A549 (cell line): Measurements from ENCODE around the gene TMEM255B. TPM values are rescaled to one million over a fixed set of nuclear protein-coding genes. Genes with fewer than 3 reads are reported as not detected.
"Not testable (repeated sequence)": the region's sequence is repeated elsewhere in the genome, so short reads cannot be mapped to it uniquely, and the experiment has no call there.

Experiments used
- ATAC-seq, 2 experiments: fragments of 200-7000 bp in 1 of 2; fragments of >200 bp in 1 of 2; cut with Nextera tagmentation in 1 of 2; cut with Tn5 transposase in 1 of 2; 3 replicates each; pipeline versions ENCODE4 v1.8.0 to v1.9.1; 2018 to 2020; ENCODE audit warnings: mild to moderate bottlenecking in 1 of 2, moderate library complexity in 1 of 2
- CTCF ChIA-PET: fragments of 300-600 bp; sonication (Branson Sonifier 250); formaldehyde crosslinking; extraction: SDS; loops from one replicate; lab custom pipeline; 2021; ENCODE audit warnings: antibody characterized with exemption, inconsistent platforms; lab: Yijun Ruan, JAX
- POLR2A ChIA-PET: fragments of 350-600 bp; formaldehyde crosslinking; extraction: SDS; loops from one replicate; lab custom pipeline; 2021; ENCODE audit warnings: antibody characterized with exemption, inconsistent platforms; lab: Yijun Ruan, JAX
- DNase-seq, 2 experiments: peaks; one replicate each; pipeline versions ENCODE4 v3.0.0 to v3.0.0-alpha.2; 2011 to 2016; ENCODE audit warnings: low read depth in 1 of 2, low spot score in 1 of 2
- FAIRE-seq: peaks from 2 replicates; lab custom pipeline; 2011; peaks lifted over from hg19 to GRCh38; lab: Jason Lieb, UNC
- H3K27ac ChIP-seq, 2 experiments: fragments of >200 bp; sonication (Bioruptor Twin); formaldehyde crosslinking; 3 replicates each; pipeline ENCODE4 v1.5.1; 2016 to 2017
- H3K4me1 ChIP-seq: fragments of >200 bp; sonication (Bioruptor Twin); formaldehyde crosslinking; 3 replicates; pipeline ENCODE4 v1.6.1; 2016
- H3K4me2 ChIP-seq: fragments of >200 bp; sonication (Bioruptor Twin); formaldehyde crosslinking; 3 replicates; pipeline ENCODE4 v1.6.1; 2016
- H3K4me3 ChIP-seq: fragments of >200 bp; sonication (Bioruptor Twin); formaldehyde crosslinking; 3 replicates; pipeline ENCODE4 v1.5.1; 2016
- H3K9me3 ChIP-seq: fragments of >200 bp; sonication (Bioruptor Twin); formaldehyde crosslinking; 3 replicates; pipeline ENCODE4 v1.6.1; 2016
- CBX2 ChIP-seq: fragments of 200-600 bp; sonication (generic); IDR thresholded peaks from 2 replicates; pipeline ENCODE4 v1.6.1; 2016; ENCODE audit warnings: low read depth, mild to moderate bottlenecking, borderline replicate concordance
- CTCF ChIP-seq: fragments of >200 bp; sonication (Bioruptor Twin); formaldehyde crosslinking; IDR thresholded peaks from 3 replicates; pipeline ENCODE4 v1.5.1; 2016
- E2F6 ChIP-seq: IDR thresholded peaks from 2 replicates; pipeline ENCODE4 v1.6.1; 2012; ENCODE audit warnings: low read depth, borderline replicate concordance
- ESRRA ChIP-seq: fragments of 150-350 bp; IDR thresholded peaks from 2 replicates; pipeline ENCODE4 v1.6.1; 2014; ENCODE audit warnings: mild to moderate bottlenecking, low read length, borderline replicate concordance
- FOSL2 ChIP-seq, 2 experiments: fragments of 450-650 bp in 1 of 2; fragments of >200 bp in 1 of 2; sonication (Bioruptor Twin) in 1 of 2; formaldehyde crosslinking; IDR thresholded peaks; 2 replicates each; pipeline versions ENCODE4 v1.5.0 to v1.6.1; 2016 to 2020; ENCODE audit warnings: mild to moderate bottlenecking in 1 of 2, moderate library complexity in 1 of 2
- GATA3 ChIP-seq: IDR thresholded peaks from 2 replicates; pipeline ENCODE4 v1.6.1; 2012; ENCODE audit warnings: borderline replicate concordance
- HEYL ChIP-seq: fragments of 250-450 bp; sonication (Bioruptor Pico); IDR thresholded peaks from 2 replicates; pipeline ENCODE4 v1.8.0; 2021; ENCODE audit warnings: mild to moderate bottlenecking, moderate library complexity
- HOXB13 ChIP-seq: fragments of 250-450 bp; sonication (Bioruptor Pico); IDR thresholded peaks from 2 replicates; pipeline ENCODE4 v1.5.0; 2020; ENCODE audit warnings: low read depth, mild to moderate bottlenecking, moderate library complexity
- JUN ChIP-seq, 2 experiments: fragments of >200 bp; sonication (Bioruptor Twin); formaldehyde crosslinking; IDR thresholded peaks; 2 replicates in 1 of 2; 3 replicates in 1 of 2; pipeline ENCODE4 v1.6.1; 2016 to 2017
- KDM1A ChIP-seq: fragments of 200-600 bp; sonication (generic); IDR thresholded peaks from 2 replicates; pipeline ENCODE4 v1.6.1; 2016; ENCODE audit warnings: low read depth, mild to moderate bottlenecking
- MAZ ChIP-seq: fragments of 150-350 bp; IDR thresholded peaks from 2 replicates; pipeline ENCODE4 v1.6.1; 2014; ENCODE audit warnings: antibody characterized with exemption, low read depth, low read length, borderline replicate concordance
- NR3C1 ChIP-seq: fragments of >200 bp; sonication (Bioruptor Twin); formaldehyde crosslinking; IDR thresholded peaks from 3 replicates; pipeline ENCODE4 v1.6.1; 2017
- PHF8 ChIP-seq: fragments of 200-600 bp; sonication (generic); IDR thresholded peaks from 2 replicates; pipeline ENCODE4 v1.6.1; 2016; ENCODE audit warnings: low read depth, mild to moderate bottlenecking, antibody characterized with exemption, moderate library complexity, borderline replicate concordance
- POLR2AphosphoS2 ChIP-seq: conservative IDR thresholded peaks from 2 replicates; pipeline ENCODE4 v1.6.1; 2012; ENCODE audit warnings: low read length, improper control_type of control experiment, inconsistent platforms
- RARB ChIP-seq: fragments of 250-450 bp; sonication (Bioruptor Pico); IDR thresholded peaks from 2 replicates; pipeline ENCODE4 v1.8.0; 2021; ENCODE audit warnings: mild to moderate bottlenecking, moderate library complexity
- RCOR1 ChIP-seq: fragments of 150-350 bp; IDR thresholded peaks from 2 replicates; pipeline ENCODE4 v1.6.1; 2014; ENCODE audit warnings: antibody characterized with exemption, low read length, low read depth
- RFX5 ChIP-seq: fragments of 450-650 bp; IDR thresholded peaks from 2 replicates; pipeline ENCODE4 v1.7.1; 2014; ENCODE audit warnings: antibody characterized with exemption, mild to moderate bottlenecking, moderate library complexity
- RNF2 ChIP-seq: fragments of 200-600 bp; sonication (generic); IDR thresholded peaks from 2 replicates; pipeline ENCODE4 v1.6.1; 2016; ENCODE audit warnings: low read depth, mild to moderate bottlenecking, antibody characterized with exemption, moderate library complexity, borderline replicate concordance
- TFCP2L1 ChIP-seq: fragments of 250-450 bp; sonication (Bioruptor Pico); IDR thresholded peaks from 2 replicates; pipeline ENCODE4 v1.5.0; 2021; ENCODE audit warnings: mild to moderate bottlenecking
- TP53 ChIP-seq: fragments of 250-450 bp; sonication (Bioruptor Pico); IDR thresholded peaks from 2 replicates; pipeline ENCODE4 v1.5.0; 2021; ENCODE audit warnings: mild to moderate bottlenecking, moderate library complexity
- WGBS: methylation state at CpG from one replicate; pipeline ENCODE4 v1.1.6; 2017; ENCODE audit errors: missing lambda C conversion rate; 5-methylcytosine and 5-hydroxymethylcytosine counted together
- polyA plus RNA-seq, 4 experiments: library from polyadenylated mRNA; depleted of rRNA in 3 of 4; stranded (reverse); fragments of >200 nt; fragmentation: RNase III in 1 of 4; extraction: RNeasy Plus Mini Kit Qiagen cat#74134 plus additional on column Dnase treatment in 1 of 4; gene quantifications; 2 replicates in 3 of 4; 3 replicates in 1 of 4; pipeline ENCODE4 v1.2.3, GENCODE V29; 2011 to 2017
- TF ChIP-seq, protein P1 (sequence below): IDR thresholded peaks from 2 replicates; pipeline ENCODE4 v1.6.1; 2012

Gene TMEM255B
- polyA plus RNA-seq, 2 of the 4 experiments (the other 2 are of a cell fraction), result 0.54 to 1.1 TPM

GRCh38 chr13:113833111-113833830 is 74.2 kb downstream of the TMEM255B start:
- no peak for FAIRE-seq
- H3K9me3 ChIP-seq, result no peaks in the 10 kb centered on the region
- H3K4me3 ChIP-seq, result no peak overlapping the region
- H3K27ac ChIP-seq, result peak overlapping the region; percentile 74 to 90
- no peak overlapping the region for H3K4me2 ChIP-seq
- no peak for DNase-seq
- peaks cover 46% of the 10 kb centered on the region for H3K4me1 ChIP-seq
- TF ChIP-seq MAZ, result no peak
- no peak for TF ChIP-seq CTCF
- TF ChIP-seq JUN (IDR thresholded peaks at IDR 0.05), result no peak
- no peak for TF ChIP-seq TFCP2L1 (CRISPR knock-in tag)
- TF ChIP-seq POLR2AphosphoS2, result no peak
- no peak for TF ChIP-seq ESRRA
- no peak for TF ChIP-seq TP53 (CRISPR knock-in tag)
- no peak for TF ChIP-seq E2F6
- TF ChIP-seq PHF8, result no peak
- no peak for TF ChIP-seq RARB (CRISPR knock-in tag)
- TF ChIP-seq FOSL2 (IDR thresholded peaks at IDR 0.05), result no peak
- no peak for TF ChIP-seq FOSL2 (CRISPR knock-in tag; IDR thresholded peaks at IDR 0.05)
- TF ChIP-seq RNF2, result no peak
- TF ChIP-seq HEYL (CRISPR knock-in tag), result no peak
- TF ChIP-seq KDM1A, result no peak
- no peak for TF ChIP-seq RFX5
- no peak for TF ChIP-seq RCOR1
- TF ChIP-seq GATA3, result no peak
- TF ChIP-seq HOXB13 (CRISPR knock-in tag), result no peak
- POLR2A ChIA-PET, result no interaction called here
- no peak for ATAC-seq
- CTCF ChIA-PET, result no interaction called here
- WGBS, result 90% methylated on average over 19 of the region's 25 CpGs

DNA sequence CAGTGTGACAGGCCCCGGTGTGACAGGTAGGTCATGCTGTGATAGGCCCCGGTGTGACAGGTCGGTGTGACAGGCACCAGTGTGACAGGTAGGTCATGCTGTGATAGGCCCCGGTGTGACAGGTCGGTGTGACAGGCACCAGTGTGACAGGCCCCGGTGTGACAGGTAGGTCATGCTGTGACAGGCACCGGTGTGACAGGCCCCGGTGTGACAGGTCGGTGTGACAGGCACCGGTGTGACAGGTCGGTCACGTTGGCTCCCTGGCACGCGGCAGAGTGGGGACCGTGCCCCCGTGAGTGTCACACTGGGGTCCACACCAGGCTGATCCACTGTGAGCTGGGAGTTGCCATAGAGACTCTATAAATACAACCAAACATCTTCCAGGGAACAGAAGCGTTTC is 75.0 kb downstream of the TMEM255B start:
- FAIRE-seq, ATAC-seq, H3K9me3 ChIP-seq, CTCF ChIA-PET, H3K4me2 ChIP-seq, POLR2A ChIA-PET, H3K4me3 ChIP-seq: not testable (repeated sequence)
- H3K4me1 ChIP-seq, result peaks cover 48% of the 10 kb centered on the region
- 85% methylated on average over 5 of the region's 17 CpGs for WGBS
- peak in 1 of 2 experiments; percentile 21 for DNase-seq
- H3K27ac ChIP-seq, result peak overlapping the region; percentile 100; a peak in 3 of 6 replicates

DNA sequence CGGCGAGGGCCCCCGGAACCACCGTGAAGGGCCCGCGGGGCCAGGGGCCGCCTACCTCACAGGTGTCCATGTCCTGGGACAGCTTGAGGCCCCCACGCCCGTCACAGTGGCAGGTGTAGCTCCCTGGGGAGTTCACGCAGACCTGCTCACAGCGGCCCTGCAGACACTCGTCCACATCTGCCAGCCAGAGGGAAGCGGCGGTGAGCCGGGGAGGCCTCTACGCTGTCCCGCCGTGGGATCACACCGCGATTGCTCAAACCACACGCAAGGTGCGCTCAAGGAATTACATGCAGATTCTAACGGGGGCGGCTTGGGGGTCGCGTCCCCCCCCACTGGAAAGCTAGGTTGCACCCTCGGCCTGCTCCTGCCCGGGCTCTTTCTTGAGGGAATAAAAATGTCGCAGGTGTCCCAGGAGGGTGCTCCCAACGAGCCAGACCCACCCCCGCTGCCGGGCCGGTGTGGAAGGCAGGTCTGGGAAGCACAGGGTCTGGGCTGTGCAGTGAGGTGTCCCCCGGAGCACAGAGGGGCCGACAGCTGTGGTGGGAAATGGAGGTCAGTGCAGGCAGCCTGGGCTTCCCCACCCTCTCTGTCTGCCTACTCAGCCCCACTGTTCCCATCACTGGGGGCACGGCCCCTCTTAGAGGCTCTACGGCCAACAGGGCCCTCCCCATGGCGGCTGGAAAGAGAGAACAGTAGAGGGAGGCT is 75.6 kb downstream of the TMEM255B start:
- peaks cover 55% of the 10 kb centered on the region for H3K4me1 ChIP-seq
- ATAC-seq (no peak), DNase-seq (no peak)

More for the DNA sequence above, 75.6 kb downstream of the TMEM255B start:
- ChIA-PET CTCF (no interaction called here), POLR2A (no interaction called here)
- no peak overlapping the region for H3K4me2 ChIP-seq
- no peak overlapping the region for H3K4me3 ChIP-seq
- H3K27ac ChIP-seq, result peak overlapping the region; percentile 100; a peak in 5 of 6 replicates
- WGBS, result 93% methylated on average over 21 of the region's 38 CpGs
- no peak for FAIRE-seq
- H3K9me3 ChIP-seq, result no peaks in the 10 kb centered on the region
- TF ChIP-seq, protein P1, sequence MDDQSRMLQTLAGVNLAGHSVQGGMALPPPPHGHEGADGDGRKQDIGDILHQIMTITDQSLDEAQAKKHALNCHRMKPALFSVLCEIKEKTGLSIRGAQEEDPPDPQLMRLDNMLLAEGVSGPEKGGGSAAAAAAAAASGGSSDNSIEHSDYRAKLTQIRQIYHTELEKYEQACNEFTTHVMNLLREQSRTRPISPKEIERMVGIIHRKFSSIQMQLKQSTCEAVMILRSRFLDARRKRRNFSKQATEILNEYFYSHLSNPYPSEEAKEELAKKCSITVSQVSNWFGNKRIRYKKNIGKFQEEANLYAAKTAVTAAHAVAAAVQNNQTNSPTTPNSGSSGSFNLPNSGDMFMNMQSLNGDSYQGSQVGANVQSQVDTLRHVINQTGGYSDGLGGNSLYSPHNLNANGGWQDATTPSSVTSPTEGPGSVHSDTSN, result no peak
- TF ChIP-seq CBX2 (no peak), NR3C1 (no peak)
